GM12875 (cell line): Measurements from ENCODE around the gene CST5.
"Not testable (repeated sequence)": the region's sequence is repeated elsewhere in the genome, so short reads cannot be mapped to it uniquely, and the experiment has no call there.

ENCODE experiments used
- H3K4me3 ChIP-seq: one replicate; pipeline ENCODE4 v1.5.1; 2011; ENCODE audit warnings: low read depth, low read length, control low read depth
- TF ChIP-seq, protein P1 (sequence below): IDR thresholded peaks from 2 replicates; pipeline ENCODE4 v1.5.1; 2011; ENCODE audit warnings: low read depth, mild to moderate bottlenecking, control low read depth, inconsistent platforms, low read length, moderate library complexity, borderline replicate concordance; ENCODE audit not compliant: insufficient read depth

The CST5 gene

DNA sequence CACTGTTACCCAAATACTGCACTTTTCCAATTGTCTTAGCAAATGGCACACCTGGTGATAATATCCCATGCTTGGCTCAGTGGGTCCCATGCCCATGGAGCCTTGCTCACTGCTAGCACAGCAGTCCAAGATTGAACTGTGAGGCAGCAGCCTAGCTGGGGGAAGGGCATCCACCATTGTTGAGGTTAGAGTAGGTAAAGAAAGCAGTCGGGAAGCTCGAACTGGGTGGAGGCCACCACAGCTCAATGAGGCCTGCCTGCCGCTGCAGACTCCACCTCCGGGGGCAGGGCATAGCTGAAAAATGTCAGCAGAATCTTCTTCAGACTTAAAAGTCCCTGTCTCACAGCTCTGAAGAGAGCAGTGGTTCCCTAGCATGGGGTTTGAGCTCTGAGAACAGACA is 43.8 kb downstream of the CST5 start:
- TF ChIP-seq, protein P1, sequence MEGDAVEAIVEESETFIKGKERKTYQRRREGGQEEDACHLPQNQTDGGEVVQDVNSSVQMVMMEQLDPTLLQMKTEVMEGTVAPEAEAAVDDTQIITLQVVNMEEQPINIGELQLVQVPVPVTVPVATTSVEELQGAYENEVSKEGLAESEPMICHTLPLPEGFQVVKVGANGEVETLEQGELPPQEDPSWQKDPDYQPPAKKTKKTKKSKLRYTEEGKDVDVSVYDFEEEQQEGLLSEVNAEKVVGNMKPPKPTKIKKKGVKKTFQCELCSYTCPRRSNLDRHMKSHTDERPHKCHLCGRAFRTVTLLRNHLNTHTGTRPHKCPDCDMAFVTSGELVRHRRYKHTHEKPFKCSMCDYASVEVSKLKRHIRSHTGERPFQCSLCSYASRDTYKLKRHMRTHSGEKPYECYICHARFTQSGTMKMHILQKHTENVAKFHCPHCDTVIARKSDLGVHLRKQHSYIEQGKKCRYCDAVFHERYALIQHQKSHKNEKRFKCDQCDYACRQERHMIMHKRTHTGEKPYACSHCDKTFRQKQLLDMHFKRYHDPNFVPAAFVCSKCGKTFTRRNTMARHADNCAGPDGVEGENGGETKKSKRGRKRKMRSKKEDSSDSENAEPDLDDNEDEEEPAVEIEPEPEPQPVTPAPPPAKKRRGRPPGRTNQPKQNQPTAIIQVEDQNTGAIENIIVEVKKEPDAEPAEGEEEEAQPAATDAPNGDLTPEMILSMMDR, result no peak
- no peak overlapping the region for H3K4me3 ChIP-seq

DNA sequence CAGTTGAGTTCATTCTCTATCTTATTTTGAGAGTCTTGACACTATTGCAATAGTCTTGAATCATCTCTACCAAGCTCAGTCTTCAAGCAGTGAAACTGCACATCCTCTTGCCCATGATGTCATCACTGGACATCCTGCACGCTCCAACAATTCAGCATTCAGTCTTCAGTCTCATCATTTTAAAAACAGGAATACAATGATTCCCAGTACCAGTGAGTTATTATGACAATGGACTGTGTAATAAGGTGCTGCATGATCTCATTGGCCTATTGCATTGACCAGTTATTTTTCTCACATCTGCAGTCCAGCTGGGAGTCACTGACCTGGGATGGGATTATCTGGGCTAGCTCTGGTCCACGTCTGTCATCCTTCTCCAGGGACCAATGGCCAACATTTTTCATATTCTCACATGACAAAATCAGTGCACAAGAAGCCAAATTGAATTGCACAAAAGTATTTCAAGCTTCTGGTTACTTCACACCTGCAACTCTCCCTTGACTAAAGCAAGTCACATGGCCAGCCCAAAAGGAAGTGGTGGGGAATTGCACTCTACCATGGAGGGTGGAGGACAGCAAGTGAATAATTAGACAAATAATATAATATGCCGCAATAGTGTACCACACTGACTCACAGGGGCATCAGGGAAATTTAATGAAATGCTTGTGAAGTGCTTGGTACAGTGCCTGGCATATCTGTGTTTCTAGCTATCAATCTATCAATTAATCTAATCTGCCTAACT is 46.6 kb downstream of the CST5 start:
- no peak overlapping the region for H3K4me3 ChIP-seq
- TF ChIP-seq, protein P1, result no peak

DNA sequence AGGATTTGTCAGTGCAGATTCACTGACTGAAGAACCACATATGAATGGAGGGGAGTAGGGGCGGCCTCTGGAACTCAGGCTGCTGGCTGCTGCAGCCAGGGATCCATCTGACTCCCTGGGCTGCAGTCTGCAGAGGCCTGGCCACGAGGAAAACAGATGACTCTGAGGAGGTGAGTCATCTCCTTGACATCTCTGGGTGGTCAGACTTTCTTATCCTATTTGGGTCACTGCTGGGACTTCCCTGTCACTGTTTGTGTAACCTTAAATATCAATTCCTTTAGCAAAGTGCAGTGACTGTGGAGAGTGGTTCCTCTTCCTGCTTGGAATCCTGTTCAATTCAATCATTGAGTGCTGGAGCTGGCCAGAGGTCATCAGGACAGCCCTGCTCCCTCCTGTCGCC is 47.6 kb downstream of the CST5 start:
- H3K4me3 ChIP-seq, result not testable (repeated sequence)

DNA sequence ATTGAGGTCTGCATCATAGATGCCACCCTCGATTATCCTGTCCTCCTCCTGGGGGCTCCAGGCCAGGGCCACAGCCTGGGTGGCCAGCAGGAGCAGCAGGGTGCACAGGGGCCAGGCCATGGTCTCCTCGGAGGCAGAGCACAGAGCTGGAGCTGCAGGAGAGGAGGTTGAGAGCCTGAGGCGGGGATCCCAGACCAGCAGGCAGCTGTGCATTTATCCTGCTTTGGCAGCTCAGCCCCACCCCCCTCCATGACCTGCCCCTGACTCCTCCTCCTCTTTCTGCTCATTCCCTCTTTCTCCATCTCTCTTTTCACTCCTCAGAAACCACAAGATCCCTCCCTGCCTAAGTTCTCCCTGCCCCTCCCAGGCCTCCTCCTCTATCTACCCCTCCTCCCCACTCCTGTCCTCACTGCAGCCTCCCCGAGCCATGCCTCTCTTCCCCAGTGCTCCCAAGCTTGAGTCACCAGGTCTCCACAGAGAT is 53.0 kb downstream of the CST5 start, which contains the start of gene CST2:
Gene CST2 (minus strand): TSS at position 189 of the 481 bp plus-strand sequence. CDS start 69 bp downstream, at position 120.
- TF ChIP-seq, protein P1, result no peak
- no peak within 1 kb of the TSS for H3K4me3 ChIP-seq
